Occipital lobe (tissue), 2 donors: Measurements from ENCODE around the gene CACNA2D4. TPM values are rescaled to one million over a fixed set of nuclear protein-coding genes. Genes with fewer than 3 reads are reported as not detected.

Experiments used
- DNase-seq: peaks from one replicate; lab custom pipeline; 2025; lab: John Stamatoyannopoulos, UW
- total RNA-seq: library from RNA; depleted of rRNA; stranded (reverse); fragments of >200 nt; gene quantifications from one replicate; pipeline ENCODE4 v1.2.3, GENCODE V29; 2014

Gene CACNA2D4
- total RNA-seq, 1 donor from 2014 or later = not detected

DNA sequence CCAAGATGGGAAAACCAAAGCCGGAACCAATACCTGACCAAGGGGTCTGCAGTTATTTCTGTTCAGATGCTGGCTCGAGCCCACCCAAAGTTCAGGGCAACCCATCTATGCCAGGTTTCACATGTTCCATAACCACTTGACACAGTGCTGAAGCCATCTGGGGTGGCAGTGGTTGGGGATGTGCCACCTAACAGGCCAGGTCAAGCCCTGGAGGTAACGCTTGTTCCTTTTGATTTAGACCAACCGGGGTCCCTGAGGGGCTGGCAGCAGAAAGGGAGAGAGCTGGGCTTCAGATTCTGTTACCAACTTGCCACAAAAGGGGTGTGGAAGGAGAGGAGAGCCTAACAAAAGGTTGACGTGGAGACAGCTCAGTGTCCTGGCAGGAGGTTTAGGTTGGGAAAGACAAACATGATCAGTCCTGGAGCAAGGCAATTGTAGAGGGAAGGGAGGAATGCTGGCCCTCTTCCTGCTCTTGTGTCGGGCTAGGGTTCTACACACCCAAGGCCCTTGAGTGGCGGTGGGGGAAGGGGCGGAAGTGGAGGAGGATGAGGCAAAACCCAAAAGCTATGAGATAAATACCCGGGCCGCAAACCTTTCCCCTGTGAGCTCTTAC is 31.9 kb downstream of the CACNA2D4 start:
- no peak for DNase-seq

DNA sequence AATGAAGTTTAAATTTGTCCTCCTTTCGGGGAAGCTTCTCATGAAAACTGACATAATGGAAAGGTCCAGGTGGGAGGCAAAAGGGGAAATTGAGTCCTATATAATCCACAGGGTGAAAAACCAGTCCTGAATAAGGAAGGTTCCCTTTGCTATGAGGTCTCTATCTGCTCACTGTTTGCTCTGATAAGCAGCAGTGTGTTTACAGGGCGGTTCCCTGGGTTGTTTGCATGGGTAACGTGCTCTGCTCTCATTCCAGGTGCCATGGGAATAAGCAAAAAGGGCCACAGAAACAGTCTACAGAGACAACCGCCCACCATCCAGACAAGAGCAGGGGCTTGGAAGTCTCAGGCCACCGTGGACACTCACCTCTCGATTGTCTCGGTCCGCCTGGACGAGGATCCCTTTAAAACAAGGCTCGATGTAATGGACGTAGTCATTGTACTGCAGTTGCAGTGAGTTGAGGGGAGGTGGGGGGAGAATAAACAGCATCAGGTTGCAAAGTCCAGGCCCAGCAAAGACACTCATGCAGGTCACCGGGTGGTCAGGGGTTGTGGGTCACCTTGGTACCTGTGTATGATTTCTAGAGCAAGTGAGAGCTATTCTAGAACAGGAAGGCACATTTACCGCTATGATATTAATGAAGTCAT is 32.7 kb downstream of the CACNA2D4 start:
- no peak for DNase-seq

DNA sequence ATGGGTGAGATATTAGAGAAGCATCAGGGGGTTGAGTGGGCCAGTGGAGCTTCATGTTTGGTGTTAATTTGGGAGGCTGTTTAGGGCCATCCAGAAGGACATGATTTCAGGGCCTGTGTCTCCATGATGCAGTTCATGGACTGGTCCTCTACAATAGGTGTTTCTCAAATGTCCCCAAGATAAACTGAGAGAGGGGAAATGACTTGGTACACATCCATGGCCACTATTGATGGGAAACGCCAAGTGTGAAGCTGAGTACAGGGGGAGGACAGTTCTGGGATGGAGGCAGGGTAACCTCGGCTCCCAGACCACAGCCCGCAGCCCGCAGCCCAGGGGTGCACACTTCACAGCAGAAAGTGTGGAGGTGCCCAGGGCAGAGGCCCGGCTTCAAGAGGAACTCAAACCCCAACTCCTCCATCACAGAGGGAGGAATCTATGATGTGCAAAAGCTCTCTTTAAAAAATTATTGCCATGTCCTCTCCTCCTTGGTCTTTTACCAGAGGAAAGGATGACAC is 33.3 kb downstream of the CACNA2D4 start:
- no peak for DNase-seq

DNA sequence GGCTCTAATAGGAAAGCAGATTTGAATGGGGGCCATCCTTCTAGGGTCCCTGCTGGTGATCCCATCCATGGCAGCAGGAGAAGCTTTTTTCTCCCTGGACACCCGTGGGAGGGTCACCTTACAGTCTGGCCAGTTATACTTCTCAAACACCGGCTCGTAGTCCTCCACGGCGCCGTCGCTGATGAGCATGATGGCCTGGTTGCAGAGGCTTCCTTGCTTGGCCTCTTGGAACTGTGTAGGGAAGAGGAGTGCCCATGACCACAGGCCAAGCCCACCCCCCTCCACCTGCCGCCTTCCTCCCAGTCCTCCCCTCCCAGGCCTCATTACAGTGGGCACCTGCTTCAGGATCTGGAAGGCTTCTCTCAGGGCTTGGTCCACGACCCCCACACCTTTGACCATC is 33.8 kb downstream of the CACNA2D4 start:
- DNase-seq = no peak

DNA sequence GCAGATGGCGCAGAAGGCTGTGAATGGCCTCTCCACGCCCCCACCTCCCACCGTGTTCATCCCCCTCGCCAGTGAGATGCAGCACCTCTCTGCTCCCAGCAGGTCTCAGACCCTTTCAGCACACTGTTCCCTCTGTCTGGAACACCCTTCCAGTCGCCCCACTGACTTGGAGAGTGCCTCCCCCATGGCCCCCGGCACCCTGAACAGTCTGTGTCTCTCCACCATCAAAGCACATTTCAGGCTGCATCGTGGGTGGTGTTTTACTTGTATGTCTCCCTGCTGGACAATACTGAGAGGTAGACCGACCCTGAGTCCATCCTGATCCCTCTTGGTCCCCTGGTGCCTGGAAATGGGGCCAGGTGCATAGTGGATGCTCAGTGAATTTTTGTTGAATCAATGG is 34.9 kb downstream of the CACNA2D4 start:
- no peak for DNase-seq

DNA sequence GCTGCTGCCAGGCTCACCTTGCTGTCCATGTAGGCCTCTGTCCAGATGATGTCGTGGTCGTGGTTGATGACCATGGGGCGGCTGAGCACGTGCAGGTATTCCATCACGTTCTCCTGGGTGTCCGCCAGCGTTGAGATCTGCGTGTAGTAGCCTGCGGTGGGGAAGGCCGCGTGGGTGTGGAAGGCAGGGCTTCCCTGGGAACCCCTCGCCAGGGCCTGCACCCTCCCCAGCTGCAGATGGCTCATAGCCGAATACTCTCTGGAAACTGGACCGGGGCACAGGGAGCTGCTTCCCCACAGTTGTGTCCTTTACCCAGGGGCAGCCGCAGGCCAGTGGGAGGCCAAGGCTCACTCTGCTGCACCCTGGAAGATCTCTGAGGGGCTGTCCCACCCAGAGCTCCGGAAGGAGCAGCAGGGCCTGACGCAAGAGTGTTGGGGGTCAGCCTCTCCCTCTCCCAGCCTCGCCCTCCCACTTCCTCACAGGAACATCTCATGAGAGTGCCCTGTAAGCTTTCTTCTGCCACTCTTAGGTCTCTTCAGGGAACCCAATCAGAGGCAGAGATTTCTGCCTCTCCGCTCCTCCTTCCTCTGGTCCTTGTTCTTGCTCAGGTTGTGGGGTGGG is 35.5 kb downstream of the CACNA2D4 start:
- DNase-seq = no peak

DNA sequence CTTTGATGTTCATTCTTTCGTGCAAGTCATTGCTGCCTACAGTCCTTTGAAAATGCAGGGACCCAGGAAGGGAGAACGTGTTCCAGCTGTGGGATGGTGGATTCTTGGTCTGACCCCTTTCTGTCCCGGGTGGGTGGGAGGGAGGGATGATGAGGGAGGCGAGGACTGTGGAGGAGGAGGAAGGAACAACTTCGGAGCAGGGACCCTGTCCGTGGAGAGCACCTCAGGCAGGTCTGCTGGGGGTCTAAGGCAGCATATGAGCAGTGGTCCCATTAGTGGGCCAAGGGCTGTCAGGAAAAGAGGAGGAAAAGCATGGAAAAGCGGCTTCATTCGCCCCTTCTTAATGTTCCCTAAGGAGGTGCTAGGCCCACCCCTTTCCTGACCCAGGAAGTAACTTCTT is 36.0 kb downstream of the CACNA2D4 start:
- no peak for DNase-seq

DNA sequence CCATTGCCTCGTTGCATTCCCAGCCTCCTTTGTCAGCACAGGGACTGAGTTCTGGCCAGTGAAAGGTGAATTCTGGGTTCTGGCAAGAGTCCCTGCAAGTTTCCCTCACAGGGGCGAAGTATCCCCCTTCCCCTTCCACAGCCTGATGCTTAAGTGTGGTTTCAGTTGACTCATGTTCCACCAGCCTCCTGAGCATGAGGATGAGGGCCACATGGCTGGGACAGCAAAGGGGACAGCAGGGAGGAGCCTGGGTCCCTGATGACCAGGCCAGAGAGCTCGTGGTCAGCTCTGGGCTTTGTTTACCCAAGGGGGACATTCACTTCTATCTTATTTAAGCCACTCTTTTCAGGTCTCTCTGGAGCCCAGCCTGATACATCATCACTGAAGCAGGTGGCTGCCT is 36.5 kb downstream of the CACNA2D4 start:
- DNase-seq = no peak

DNA sequence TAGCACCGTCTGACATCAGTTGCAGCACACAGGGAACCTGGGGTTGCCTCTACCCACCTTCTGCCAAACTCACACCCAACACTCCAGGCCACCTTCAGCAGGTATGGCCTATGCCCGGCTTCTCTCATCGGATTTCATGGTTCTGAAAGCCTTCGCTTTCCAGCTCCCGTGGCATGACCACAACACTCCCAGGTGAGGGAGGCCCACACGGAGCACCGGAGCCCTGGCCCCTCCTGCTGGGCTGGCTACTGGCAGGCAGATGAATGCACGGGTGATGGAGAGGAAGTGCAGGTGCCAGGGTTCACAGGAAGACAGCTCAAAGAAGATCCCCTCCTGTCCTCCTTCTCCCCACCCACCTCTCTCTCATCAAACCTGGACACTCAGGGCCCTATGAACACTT is 37.2 kb downstream of the CACNA2D4 start:
- DNase-seq = no peak

DNA sequence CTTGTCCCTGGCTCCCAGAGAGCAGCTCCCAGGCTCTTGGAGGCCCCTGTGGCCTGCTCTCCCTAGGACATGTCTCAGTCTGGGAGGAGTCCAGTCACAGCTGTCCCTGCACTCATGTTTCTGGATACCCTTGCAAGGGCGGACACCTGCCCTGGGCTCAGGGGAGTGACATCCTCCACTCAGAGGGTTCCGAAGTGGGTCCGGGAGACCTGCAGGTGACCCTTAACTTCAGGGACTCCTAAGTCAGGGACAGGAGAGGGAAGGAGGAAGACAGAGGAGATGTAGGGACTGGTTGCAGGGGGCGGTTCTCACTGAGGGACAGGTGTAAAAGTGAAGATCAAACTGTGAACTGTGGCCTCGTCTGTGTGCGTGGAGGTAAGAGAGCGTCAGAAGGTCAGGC is 37.6 kb downstream of the CACNA2D4 start:
- DNase-seq = no peak

DNA sequence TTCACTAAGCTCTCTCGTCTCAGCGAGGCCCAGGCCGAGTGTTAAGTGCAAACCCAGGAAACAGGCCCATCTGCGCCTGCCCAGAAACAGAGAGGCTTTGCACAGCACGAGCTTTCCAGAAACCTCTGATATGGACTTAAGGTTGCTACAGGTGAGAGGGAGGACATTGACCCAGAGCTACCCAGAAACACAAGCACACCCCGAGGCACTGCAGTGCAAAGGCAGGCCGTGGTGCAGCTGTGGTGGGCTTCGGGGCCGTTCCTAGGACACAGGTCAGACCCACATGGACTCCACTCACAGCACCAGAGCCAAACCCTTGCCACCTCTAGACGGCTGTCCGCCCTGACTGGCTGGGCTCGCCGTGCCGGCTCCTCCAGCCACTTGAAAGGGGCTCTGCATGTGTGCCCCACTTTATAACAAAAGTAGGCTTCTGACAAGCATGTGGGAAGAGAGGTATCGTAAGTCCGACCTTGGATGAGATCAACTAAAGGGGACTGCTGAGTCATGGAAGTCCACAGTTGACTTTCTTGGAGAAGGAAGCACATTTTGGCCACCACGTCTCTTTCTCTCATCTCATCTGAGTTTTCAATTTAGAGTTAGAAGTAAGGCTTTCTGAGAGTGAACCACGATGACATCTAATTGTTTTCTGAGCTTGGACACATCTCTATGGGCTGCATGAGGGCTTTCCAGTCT is 38.2 kb downstream of the CACNA2D4 start:
- no peak for DNase-seq

DNA sequence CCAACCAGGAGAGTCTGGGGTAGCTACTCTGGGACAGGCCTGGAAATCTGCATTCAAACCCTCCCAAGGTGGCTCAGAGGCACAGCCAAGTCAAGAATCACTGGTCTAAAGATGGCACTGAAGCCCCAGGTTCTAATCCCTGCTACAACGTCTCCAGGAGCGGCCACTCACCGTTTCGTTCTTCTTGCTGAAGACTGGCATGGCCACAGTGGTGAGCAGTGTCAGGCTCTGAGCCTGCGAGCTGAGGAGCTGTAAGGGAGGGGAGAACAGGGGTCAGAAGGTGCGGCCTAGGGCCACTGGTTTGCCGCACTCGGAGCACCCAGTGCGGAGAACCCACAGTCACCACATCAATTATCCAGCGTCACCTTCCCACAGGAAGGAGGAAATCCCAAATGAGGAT is 38.8 kb downstream of the CACNA2D4 start:
- DNase-seq = no peak

DNA sequence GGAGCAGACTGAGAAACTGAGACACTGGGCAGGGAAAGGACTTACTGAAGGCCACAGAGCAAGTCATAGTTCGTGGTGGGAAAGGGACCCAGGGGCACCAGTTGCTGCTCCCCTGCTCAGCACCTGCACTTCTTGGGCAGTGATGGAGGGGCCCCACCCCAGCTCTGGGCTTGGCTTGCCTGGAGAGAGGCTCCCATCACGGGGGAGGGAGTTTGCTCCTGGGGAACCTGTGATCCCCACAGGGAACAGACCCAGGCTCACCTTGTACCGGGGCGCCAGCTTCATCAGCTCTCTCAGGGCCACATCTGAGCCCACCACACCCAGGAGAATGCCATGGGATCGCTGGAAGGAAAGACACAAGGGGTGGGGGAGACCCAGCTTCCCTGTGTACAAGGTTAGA is 39.8 kb downstream of the CACNA2D4 start:
- DNase-seq = no peak

DNA sequence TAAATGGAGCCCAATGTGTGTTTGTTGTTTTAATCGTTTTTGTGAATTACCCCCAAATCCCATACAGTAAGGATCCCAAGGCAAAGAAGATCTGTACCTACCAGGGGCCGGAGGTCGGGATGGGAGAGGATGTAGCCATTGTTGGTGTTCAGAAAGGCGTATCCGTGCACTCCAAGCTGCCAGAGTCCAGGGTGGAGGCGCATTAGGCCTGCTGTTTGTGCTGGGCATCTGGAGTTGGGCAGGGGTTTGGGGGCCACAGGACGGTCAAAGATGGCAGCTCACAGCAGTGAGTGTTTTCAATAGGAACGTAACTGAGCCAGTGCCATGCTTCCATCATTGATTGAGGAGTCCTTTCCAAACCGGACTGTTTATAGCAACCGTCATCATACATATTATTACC is 40.2 kb downstream of the CACNA2D4 start:
- no peak for DNase-seq

DNA sequence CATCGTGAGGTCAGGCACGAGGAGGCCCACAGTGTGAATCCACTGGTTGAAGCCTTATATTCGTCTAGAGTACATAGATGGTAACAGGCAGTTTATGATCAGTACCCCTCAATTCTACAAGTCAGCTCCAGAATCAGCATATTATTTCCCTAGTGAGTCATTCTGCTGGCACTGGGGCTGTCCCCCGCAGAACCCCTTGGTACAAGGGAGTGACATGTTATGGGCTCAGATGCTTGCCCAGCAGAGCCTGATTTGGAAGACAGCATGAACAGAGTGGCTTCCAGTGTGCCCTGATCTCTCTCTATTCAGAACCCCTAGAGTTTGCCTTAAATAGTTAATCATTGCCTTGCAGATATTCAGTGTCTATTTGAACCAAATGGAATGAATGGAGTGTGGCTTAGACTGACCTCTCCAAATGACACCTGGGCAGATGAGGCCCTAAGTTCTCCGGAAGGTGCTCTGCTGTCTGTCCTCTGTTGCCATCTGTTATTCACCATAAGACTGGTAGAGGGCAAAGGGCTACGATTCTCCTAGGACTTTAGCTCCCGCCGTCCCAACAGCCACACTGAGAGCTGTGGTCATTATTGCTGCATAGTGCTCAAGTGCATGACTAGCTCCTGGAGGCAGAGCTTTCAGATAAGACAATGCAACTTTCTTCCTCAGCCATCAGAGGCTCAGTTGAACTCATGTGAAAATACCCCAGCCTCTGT is 41.1 kb downstream of the CACNA2D4 start:
- no peak for DNase-seq

DNA sequence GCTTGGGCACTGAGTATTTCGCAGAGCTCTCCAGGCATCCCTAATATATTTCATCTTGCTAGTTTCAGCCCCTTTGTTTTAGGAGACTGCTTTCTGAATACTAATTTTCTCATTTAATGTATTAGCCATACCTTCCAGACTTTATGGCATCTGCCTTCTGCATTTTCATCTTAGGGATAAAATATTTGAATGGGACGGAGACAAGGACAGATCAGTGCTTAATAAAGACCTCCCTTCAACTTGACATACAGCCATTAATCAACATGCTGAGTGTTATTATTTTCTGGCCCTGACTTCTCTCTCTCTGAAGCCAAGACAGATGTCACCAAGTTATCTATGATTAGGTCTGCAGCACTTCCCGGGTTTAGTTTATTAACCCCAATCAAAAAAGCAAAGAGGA is 42.4 kb downstream of the CACNA2D4 start:
- no peak for DNase-seq

DNA sequence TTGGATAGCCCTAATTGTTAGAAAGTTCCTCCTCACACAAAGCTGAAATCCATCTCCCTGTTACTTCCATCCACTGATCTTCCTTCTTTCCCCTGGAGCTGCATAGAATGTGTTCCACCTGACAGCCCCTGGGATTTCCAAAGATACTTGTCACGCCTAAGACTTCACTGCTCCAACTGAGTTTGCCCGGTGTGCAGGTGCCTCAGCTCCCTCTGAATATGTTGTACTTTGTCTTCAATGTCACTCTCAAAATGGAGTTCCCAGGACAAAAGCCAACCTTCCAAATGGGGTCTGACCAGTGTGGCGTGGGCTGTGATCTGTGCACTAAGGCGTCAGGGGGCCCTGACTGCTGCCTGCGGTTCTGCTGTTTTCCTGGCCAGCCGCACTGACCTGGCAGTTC is 42.8 kb downstream of the CACNA2D4 start:
- DNase-seq = no peak

DNA sequence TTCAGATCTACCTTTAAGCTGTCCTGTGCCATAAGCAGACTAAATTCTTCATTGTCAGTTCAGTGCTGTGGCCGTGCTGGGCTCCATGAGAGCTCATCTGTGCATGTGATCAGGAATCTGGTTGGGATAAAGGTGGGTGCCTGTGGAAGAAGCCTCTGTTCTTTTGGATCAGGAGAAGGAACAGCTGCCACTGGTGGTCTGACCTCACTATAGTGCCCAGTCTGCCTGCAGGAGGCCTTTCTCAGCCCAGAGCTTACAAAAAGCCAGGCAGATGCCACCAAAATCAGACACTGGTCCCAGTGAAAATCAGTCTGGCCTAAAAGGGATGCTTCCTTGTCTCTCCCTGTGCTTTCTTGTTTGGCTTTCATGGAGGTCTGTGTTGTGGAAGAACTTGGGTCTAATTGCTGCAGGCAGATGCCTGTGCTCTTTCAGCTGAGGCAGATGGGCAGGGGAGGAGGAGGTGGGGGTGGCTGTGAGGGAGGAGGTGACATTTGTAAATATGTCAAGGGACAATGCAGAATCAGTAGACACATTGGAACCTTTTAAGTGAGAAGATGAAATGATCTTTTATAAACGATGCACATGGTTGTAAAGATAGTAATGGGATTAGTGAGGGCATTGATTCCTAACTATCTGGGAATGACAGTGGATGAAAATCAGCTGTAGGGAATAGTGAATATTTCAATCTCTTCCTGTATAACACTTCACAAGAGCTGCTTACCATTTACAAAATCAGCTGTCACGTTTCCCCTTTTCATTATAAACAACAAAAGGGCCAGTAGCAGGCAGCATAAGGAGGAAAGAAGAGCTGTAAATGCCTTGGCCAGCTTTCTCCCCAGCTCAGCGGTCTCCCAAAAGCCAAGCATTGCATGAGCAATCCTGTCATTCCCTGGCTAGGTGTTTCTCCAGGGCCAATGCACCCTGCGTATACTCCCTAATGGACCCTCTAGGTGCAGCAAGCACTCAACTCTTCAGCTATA is 44.6 kb downstream of the CACNA2D4 start:
- no peak for DNase-seq

DNA sequence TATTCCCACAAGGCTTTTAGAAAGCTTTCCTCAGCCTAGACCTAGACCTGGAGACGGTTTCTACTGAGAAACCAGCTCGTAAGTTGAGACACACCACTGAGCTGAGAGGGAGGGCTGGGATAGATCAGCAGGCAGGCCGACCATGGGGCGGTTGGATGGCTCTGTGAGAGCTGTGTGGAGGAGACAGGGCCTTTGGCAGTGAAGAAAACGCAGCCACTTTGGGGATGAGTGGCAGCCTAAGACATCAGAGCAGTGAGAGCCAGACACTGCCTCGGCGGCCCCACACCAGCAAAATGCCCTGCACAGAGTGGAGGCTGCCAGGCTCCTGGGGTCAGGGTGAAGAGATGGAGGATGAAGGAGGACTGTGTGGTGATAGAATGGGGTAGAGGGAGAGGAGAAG is 46.0 kb downstream of the CACNA2D4 start:
- DNase-seq = no peak

DNA sequence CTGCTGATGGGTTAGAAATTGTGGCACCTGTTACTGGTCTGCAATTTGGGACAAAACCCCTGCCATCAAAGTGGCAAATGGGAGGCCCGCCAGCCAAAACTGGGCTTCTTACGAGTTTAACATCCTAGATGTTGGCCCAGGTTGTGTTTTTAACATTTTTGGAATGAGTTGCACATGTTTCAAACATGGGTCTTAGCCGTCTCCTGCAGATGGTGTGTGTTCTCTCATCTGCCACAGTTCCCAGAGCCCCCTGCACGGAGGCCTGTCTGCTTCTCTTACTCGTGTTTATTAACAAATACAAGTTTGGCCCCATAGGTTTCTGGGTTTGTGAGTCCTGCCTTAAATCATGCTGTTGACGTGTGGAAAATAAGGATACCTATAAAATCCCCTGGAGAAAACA is 46.5 kb downstream of the CACNA2D4 start:
- no peak for DNase-seq
